Testis (tissue), 3 donors: ENCODE results near the gene SLC25A34. TPM values are rescaled to one million over a fixed set of nuclear protein-coding genes. Genes with fewer than 3 reads are reported as not detected.

Source experiments
- DNase-seq: peaks from one replicate; pipeline ENCODE4 v3.0.0-alpha.2; 2019
- H3K27ac ChIP-seq, 2 donors: fragments of 200-600 bp; sonication (generic); one replicate each; pipeline ENCODE4 v1.5.1; 2019
- H3K27me3 ChIP-seq: fragments of 200-600 bp; sonication (generic); one replicate; pipeline ENCODE4 v1.5.1; 2019
- H3K36me3 ChIP-seq: fragments of 200-600 bp; sonication (generic); one replicate; pipeline ENCODE4 v1.5.1; 2017; ENCODE audit warnings: low read depth; ENCODE audit errors: missing control alignments
- H3K4me1 ChIP-seq: fragments of 200-600 bp; sonication (generic); one replicate; pipeline ENCODE4 v1.5.1; 2019
- H3K4me3 ChIP-seq, 2 donors: fragments of 200-600 bp; sonication (generic); one replicate each; pipeline ENCODE4 v1.5.1; 2017 to 2019
- H3K9me3 ChIP-seq: fragments of 200-600 bp; sonication (generic); one replicate; pipeline ENCODE4 v1.5.1; 2017
- POLR2A ChIP-seq: fragments of 450-650 bp; IDR thresholded peaks from one replicate; pipeline ENCODE4 v1.6.1; 2017; ENCODE audit warnings: antibody characterized with exemption, mild to moderate bottlenecking, moderate library complexity
- WGBS, 2 donors: methylation state at CpG; one replicate each; pipeline ENCODE4 v1.1.5; 2018; 5-methylcytosine and 5-hydroxymethylcytosine counted together
- intact Hi-C: fragments of 100-400 bp; cut with DNase I; formaldehyde crosslinking; loops from one replicate; pipeline ENCODE4 v1.15.1; 2023; ENCODE audit warnings: low total_unique reads
- polyA plus RNA-seq: library from polyadenylated mRNA; stranded (reverse); fragments of 350-450 nt; fragmentation: Illumina TruSeq; extraction: RNeasy Lipid Tissue Mini Kit (QIAGEN cat#74804); gene quantifications from one replicate; pipeline ENCODE4 v1.2.3, GENCODE V29; 2014; ENCODE audit warnings: low read depth, low replicate concordance; ENCODE audit not compliant: insufficient read depth
- total RNA-seq, 2 donors: library from RNA; depleted of rRNA; stranded (reverse); fragments of >200 nt; gene quantifications; one replicate each; pipeline ENCODE4 v1.2.3, GENCODE V29; 2016
- TF ChIP-seq, protein P1 (sequence below), 3 experiments: fragments of 450-650 bp in 2 of 3; fragments of 200-600 bp in 1 of 3; sonication (generic) in 1 of 3; IDR thresholded peaks; one replicate each; pipeline ENCODE4 v1.5.1; 2016 to 2019; ENCODE audit warnings: antibody characterized with exemption in 3 of 3, mild to moderate bottlenecking in 2 of 3, moderate library complexity in 1 of 3

SLC25A34 gene
- total and polyA plus RNA-seq, 3 donors from 2014 or later: 2.5 to 3.8 (median 2.6) TPM

DNA sequence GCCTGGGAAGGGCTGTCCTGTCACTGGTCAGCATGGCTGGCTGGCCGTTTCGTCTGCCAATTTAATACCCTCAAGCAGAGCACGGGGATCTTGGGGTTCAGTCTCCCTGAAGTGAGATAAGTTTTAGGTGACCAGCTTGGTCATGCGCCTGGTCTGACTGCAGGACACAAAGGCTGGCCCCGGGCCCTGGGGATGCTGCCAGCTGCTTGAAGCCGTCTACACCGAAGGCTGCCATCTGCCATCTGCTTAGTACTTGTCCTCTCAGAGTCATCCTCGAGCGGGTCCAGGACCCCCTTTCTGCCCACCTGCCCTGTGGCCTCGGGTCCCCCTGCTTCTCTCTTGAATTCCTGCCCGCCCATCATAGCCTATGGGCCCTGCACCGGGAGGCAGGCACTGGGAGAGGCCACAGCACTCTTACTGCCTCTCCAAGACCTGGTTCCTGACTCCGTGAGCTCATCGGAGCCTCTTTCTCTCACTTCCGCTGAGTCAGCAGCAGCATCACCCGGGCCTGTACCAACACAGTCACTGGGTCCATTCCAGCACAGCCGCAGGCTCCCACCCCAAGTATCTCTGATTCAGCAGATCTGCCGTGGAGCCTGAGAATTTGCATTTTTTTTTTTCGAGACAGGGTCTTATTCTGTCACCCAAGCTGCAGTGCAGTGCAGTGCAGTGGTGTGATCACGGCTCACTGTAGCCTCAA lies 29.6 kb downstream of the SLC25A34 start:
- 60 to 76% methylated on average over 15 to 20 of the region's 20 CpGs for WGBS, 2 donors
- Histone ChIP-seq H3K27ac (no peak overlapping the region), H3K9me3 (no peaks in the 10 kb centered on the region), H3K4me1 (peaks cover 16% of the 10 kb centered on the region), H3K27me3 (no peaks in the 10 kb centered on the region), H3K36me3 (no peaks in the 10 kb centered on the region), H3K4me3 (no peak overlapping the region)
- DNase-seq: peak; percentile 48
- intact Hi-C loops: no loop called here
- TF ChIP-seq, protein P1, sequence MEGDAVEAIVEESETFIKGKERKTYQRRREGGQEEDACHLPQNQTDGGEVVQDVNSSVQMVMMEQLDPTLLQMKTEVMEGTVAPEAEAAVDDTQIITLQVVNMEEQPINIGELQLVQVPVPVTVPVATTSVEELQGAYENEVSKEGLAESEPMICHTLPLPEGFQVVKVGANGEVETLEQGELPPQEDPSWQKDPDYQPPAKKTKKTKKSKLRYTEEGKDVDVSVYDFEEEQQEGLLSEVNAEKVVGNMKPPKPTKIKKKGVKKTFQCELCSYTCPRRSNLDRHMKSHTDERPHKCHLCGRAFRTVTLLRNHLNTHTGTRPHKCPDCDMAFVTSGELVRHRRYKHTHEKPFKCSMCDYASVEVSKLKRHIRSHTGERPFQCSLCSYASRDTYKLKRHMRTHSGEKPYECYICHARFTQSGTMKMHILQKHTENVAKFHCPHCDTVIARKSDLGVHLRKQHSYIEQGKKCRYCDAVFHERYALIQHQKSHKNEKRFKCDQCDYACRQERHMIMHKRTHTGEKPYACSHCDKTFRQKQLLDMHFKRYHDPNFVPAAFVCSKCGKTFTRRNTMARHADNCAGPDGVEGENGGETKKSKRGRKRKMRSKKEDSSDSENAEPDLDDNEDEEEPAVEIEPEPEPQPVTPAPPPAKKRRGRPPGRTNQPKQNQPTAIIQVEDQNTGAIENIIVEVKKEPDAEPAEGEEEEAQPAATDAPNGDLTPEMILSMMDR (IDR thresholded peaks at IDR 0.05): no peak
- no peak for TF ChIP-seq POLR2A

GRCh38 chr1:15767941-15768340 lies 31.9 kb downstream of the SLC25A34 start:
- no peak overlapping the region for H3K27ac ChIP-seq

DNA sequence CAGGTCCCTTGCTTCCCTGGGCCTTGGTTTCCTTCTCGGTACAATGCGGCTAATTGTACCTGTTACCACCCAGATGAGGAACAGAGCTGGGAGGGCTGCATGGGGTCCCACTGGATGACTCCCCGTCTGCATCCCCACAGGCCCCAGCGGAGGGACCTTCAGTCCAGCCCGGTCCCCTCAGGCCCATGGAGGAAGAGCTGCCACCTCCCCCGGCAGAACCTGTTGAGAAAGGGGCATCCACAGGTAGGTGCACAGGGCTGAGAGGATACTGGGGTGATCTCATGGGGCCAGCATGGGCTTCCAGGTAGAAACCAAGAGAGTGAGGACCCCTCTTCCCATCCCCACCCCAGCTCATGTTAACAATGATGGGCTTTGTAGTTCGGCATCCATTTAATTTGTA lies 32.3 kb downstream of the SLC25A34 start:
- no peak for TF ChIP-seq POLR2A
- TF ChIP-seq, protein P1 (IDR thresholded peaks at IDR 0.05): no peak
- DNase-seq: no peak
- 96% methylated on average over 5 to 7 of the region's 7 CpGs for WGBS, 2 donors
- Histone ChIP-seq H3K27me3 (no peaks in the 10 kb centered on the region), H3K4me3 (no peak overlapping the region), H3K9me3 (no peaks in the 10 kb centered on the region), H3K36me3 (no peaks in the 10 kb centered on the region), H3K27ac (no peak overlapping the region), H3K4me1 (no peaks in the 10 kb centered on the region)
- intact Hi-C loops: no loop called here

More at GRCh38 chr1:15767941-15768340, 31.9 kb downstream of the SLC25A34 start:
- DNase-seq: no peak
- Histone ChIP-seq H3K4me1 (no peaks in the 10 kb centered on the region), H3K9me3 (no peaks in the 10 kb centered on the region), H3K36me3 (no peaks in the 10 kb centered on the region), H3K4me3 (no peak overlapping the region), H3K27me3 (no peaks in the 10 kb centered on the region)
- intact Hi-C loops: no loop called here
- TF ChIP-seq, protein P1 (IDR thresholded peaks at IDR 0.05): no peak
- TF ChIP-seq POLR2A: no peak
- WGBS, 2 donors: 88 to 100% methylated on average over 1 to 5 of the region's 5 CpGs

GRCh38 chr1:15770313-15770962 lies 34.4 kb downstream of the SLC25A34 start:
- no peaks in the 10 kb centered on the region for H3K36me3 ChIP-seq
- no peak for TF ChIP-seq POLR2A
- TF ChIP-seq, protein P1 (IDR thresholded peaks at IDR 0.05): no peak
- H3K27me3 ChIP-seq: no peaks in the 10 kb centered on the region
- intact Hi-C loops: no loop called here
- no peak overlapping the region for H3K27ac ChIP-seq
- H3K4me1 ChIP-seq: no peaks in the 10 kb centered on the region
- WGBS, 2 donors: 87 to 89% methylated on average over 13 to 14 of the region's 14 CpGs
- H3K4me3 ChIP-seq: no peak overlapping the region
- no peaks in the 10 kb centered on the region for H3K9me3 ChIP-seq
- DNase-seq: no peak
